ENCODE data around the gene CPAMD8.
A peak's percentile ranks its signal among the peaks of the same experiment; 100 is the strongest.

The CPAMD8 gene

GRCh38 chr19:16890461-16891184, 136.0 kb downstream of the CPAMD8 start:
- Mint-ChIP-seq H3K27ac (peak overlapping the region; percentile 14), H3K4me3 (no peak overlapping the region), H3K4me1 (peaks cover 34 to 67% of the 10 kb centered on the region in 2 donors), H3K36me3 (peaks cover 0 to 2% of the 10 kb centered on the region in 2 donors), H3K9me3 (no peaks in the 10 kb centered on the region), H3K27me3 (peaks cover 15 to 38% of the 10 kb centered on the region in 2 donors)
- ATAC-seq (replicated peaks) (no peak), DNase-seq (no peak)

GRCh38 chr19:16889883-16890460, 136.6 kb downstream of the CPAMD8 start:
- DNase-seq = no peak
- Mint-ChIP-seq H3K9me3 (no peaks in the 10 kb centered on the region), H3K4me3 (no peak overlapping the region), H3K36me3 (no peaks in the 10 kb centered on the region), H3K27me3 (peaks cover 12 to 32% of the 10 kb centered on the region in 2 donors), H3K4me1 (peaks cover 31 to 61% of the 10 kb centered on the region in 2 donors), H3K27ac (no peak overlapping the region)
- no peak for ATAC-seq (replicated peaks)

- peak overlapping the region; percentile 38 for H3K27ac Mint-ChIP-seq
- peaks cover 12 to 26% of the 10 kb centered on the region in 2 donors for H3K27me3 Mint-ChIP-seq
- H3K4me3 Mint-ChIP-seq = peak overlapping the region in 1 of 2 donors; percentile 56
- no peak for DNase-seq
- H3K4me1 Mint-ChIP-seq = peaks cover 29 to 57% of the 10 kb centered on the region in 2 donors
- no peaks in the 10 kb centered on the region for H3K36me3 Mint-ChIP-seq
- no peak for ATAC-seq (replicated peaks)
- H3K9me3 Mint-ChIP-seq = no peaks in the 10 kb centered on the region
These were observed 137.2 kb downstream of the CPAMD8 start for GRCh38 chr19:16889366-16889882.

GRCh38 chr19:16888629-16889365, 137.8 kb downstream of the CPAMD8 start, which contains the start of gene F2RL3:
Gene F2RL3, plus strand, starts transcription at chr19:16888999. Its CDS starts 191 bp downstream, at chr19:16889190.
- Mint-ChIP-seq H3K27ac (peak within 1 kb of the TSS; percentile 38), H3K9me3 (no peaks in the 10 kb centered on the region), H3K36me3 (no peaks in the 10 kb centered on the region), H3K4me1 (peaks cover 26 to 51% of the 10 kb centered on the region in 2 donors), H3K4me3 (peak within 1 kb of the TSS; percentile 43 to 56), H3K27me3 (peaks cover 12 to 23% of the 10 kb centered on the region in 2 donors)
- peak; percentile 43 for DNase-seq
- peak; percentile 62 to 66 for ATAC-seq (replicated peaks)

- H3K27me3 Mint-ChIP-seq = peaks cover 12 to 23% of the 10 kb centered on the region in 2 donors
- ATAC-seq (replicated peaks) (no peak), DNase-seq (no peak)
- no peak overlapping the region for H3K27ac Mint-ChIP-seq
- H3K36me3 Mint-ChIP-seq = peaks cover 5 to 6% of the 10 kb centered on the region in 2 donors
- H3K4me3 Mint-ChIP-seq = no peak overlapping the region
- peaks cover 15 to 39% of the 10 kb centered on the region in 2 donors for H3K4me1 Mint-ChIP-seq
- peaks cover 5 to 6% of the 10 kb centered on the region in 2 donors for H3K9me3 Mint-ChIP-seq
These were observed 139.0 kb downstream of the CPAMD8 start for GRCh38 chr19:16887353-16888265.

GRCh38 chr19:16886305-16886880, 140.2 kb downstream of the CPAMD8 start:
- no peak for ATAC-seq (replicated peaks)
- no peak for DNase-seq
- Mint-ChIP-seq H3K27ac (no peak overlapping the region), H3K27me3 (peaks cover 12 to 20% of the 10 kb centered on the region in 2 donors), H3K36me3 (peaks cover 10 to 14% of the 10 kb centered on the region in 2 donors), H3K4me1 (peaks cover 9 to 30% of the 10 kb centered on the region in 2 donors), H3K9me3 (peaks cover 13% of the 10 kb centered on the region in 2 donors), H3K4me3 (no peak overlapping the region)

- Mint-ChIP-seq H3K4me1 (peaks cover 9 to 21% of the 10 kb centered on the region in 2 donors), H3K36me3 (peaks cover 23 to 26% of the 10 kb centered on the region in 2 donors), H3K9me3 (peaks cover 23 to 25% of the 10 kb centered on the region in 2 donors), H3K27ac (no peak overlapping the region), H3K4me3 (no peak overlapping the region), H3K27me3 (peaks cover 12 to 15% of the 10 kb centered on the region in 2 donors)
- DNase-seq = no peak
- ATAC-seq (replicated peaks) = no peak
These were observed 141.4 kb downstream of the CPAMD8 start for GRCh38 chr19:16885166-16885565.

- DNase-seq (no peak), ATAC-seq (replicated peaks) (no peak)
- peaks cover 24 to 25% of the 10 kb centered on the region in 2 donors for H3K9me3 Mint-ChIP-seq
- H3K27me3 Mint-ChIP-seq = peaks cover 2 to 3% of the 10 kb centered on the region in 2 donors
- H3K4me3 Mint-ChIP-seq = no peak overlapping the region
- peaks cover 37 to 43% of the 10 kb centered on the region in 2 donors for H3K36me3 Mint-ChIP-seq
- peaks cover 1 to 8% of the 10 kb centered on the region in 2 donors for H3K4me1 Mint-ChIP-seq
- H3K27ac Mint-ChIP-seq = no peak overlapping the region
These were observed 143.1 kb downstream of the CPAMD8 start for GRCh38 chr19:16883522-16883921.

GRCh38 chr19:16882146-16882545, 144.5 kb downstream of the CPAMD8 start:
- Mint-ChIP-seq H3K27ac (no peak overlapping the region), H3K9me3 (peaks cover 24 to 25% of the 10 kb centered on the region in 2 donors), H3K27me3 (no peaks in the 10 kb centered on the region), H3K4me1 (peaks cover under 1 to 6% of the 10 kb centered on the region in 2 donors), H3K36me3 (peaks cover 48 to 56% of the 10 kb centered on the region in 2 donors), H3K4me3 (no peak overlapping the region)
- DNase-seq = no peak
- ATAC-seq (replicated peaks) = no peak

- DNase-seq (no peak), ATAC-seq (replicated peaks) (no peak)
- Mint-ChIP-seq H3K4me3 (no peak overlapping the region), H3K27ac (peak overlapping the region; percentile 20), H3K36me3 (peaks cover 56 to 66% of the 10 kb centered on the region in 2 donors), H3K9me3 (peaks cover 24 to 25% of the 10 kb centered on the region in 2 donors), H3K4me1 (peaks cover 2 to 16% of the 10 kb centered on the region in 2 donors), H3K27me3 (no peaks in the 10 kb centered on the region)
These were observed 145.6 kb downstream of the CPAMD8 start for GRCh38 chr19:16880884-16881554.

GRCh38 chr19:16878181-16878965, 148.2 kb downstream of the CPAMD8 start:
- Mint-ChIP-seq H3K36me3 (peaks cover 75 to 92% of the 10 kb centered on the region in 2 donors), H3K4me3 (no peak overlapping the region), H3K4me1 (peaks cover 21 to 39% of the 10 kb centered on the region in 2 donors), H3K9me3 (peaks cover 32 to 35% of the 10 kb centered on the region in 2 donors), H3K27me3 (no peaks in the 10 kb centered on the region), H3K27ac (no peak overlapping the region)
- no peak for ATAC-seq (replicated peaks)
- no peak for DNase-seq

- peaks cover 26 to 29% of the 10 kb centered on the region in 2 donors for H3K9me3 Mint-ChIP-seq
- no peaks in the 10 kb centered on the region for H3K27me3 Mint-ChIP-seq
- H3K4me3 Mint-ChIP-seq = no peak overlapping the region
- ATAC-seq (replicated peaks) = peak in 1 of 2 donors; percentile 29
- peaks cover 23 to 39% of the 10 kb centered on the region in 2 donors for H3K4me1 Mint-ChIP-seq
- peak overlapping the region; percentile 69 for H3K27ac Mint-ChIP-seq
- peaks cover 77 to 92% of the 10 kb centered on the region in 2 donors for H3K36me3 Mint-ChIP-seq
- no peak for DNase-seq
These were observed 149.0 kb downstream of the CPAMD8 start for GRCh38 chr19:16877581-16877980.

All from stimulated activated naive B cell treated with anti-CD40 and anti-IgM and Interleukin-4, amounts not matched to agents 10 μg/mL and 1 μg/mL and 100 μg/mL, for 72 hours (primary cell).